ENCODE measurements around the gene DUSP2.

The DUSP2 gene

GRCh38 chr2:96131813-96132745, 13.2 kb downstream of the DUSP2 start:
- Mint-ChIP-seq H3K36me3 (ENCODE audit: low read depth) (no peaks in the 10 kb centered on the region), H3K27ac (no peak overlapping the region), H3K9me3 (no peaks in the 10 kb centered on the region), H3K4me1 (no peaks in the 10 kb centered on the region), H3K27me3 (ENCODE audit: low read depth, poor library complexity) (peaks cover 59% of the 10 kb centered on the region), H3K4me3 (no peak overlapping the region)
- DNase-seq: no peak
- no peak for TF ChIP-seq CTCF (IDR thresholded peaks at IDR 0.05)

- Mint-ChIP-seq H3K9me3 (no peaks in the 10 kb centered on the region), H3K36me3 (ENCODE audit: low read depth) (no peaks in the 10 kb centered on the region), H3K4me3 (no peak overlapping the region), H3K4me1 (no peaks in the 10 kb centered on the region), H3K27me3 (ENCODE audit: low read depth, poor library complexity) (peaks cover 61% of the 10 kb centered on the region), H3K27ac (no peak overlapping the region)
- no peak for TF ChIP-seq CTCF (IDR thresholded peaks at IDR 0.05)
- no peak for DNase-seq
These were observed 14.0 kb downstream of the DUSP2 start for GRCh38 chr2:96131152-96131812.

GRCh38 chr2:96130483-96130882, 14.8 kb downstream of the DUSP2 start:
- DNase-seq: no peak
- TF ChIP-seq CTCF (IDR thresholded peaks at IDR 0.05): no peak
- peaks cover 67% of the 10 kb centered on the region for H3K27me3 Mint-ChIP-seq (ENCODE audit: low read depth, poor library complexity)
- H3K4me3 Mint-ChIP-seq: no peak overlapping the region
- no peak overlapping the region for H3K27ac Mint-ChIP-seq
- no peaks in the 10 kb centered on the region for H3K9me3 Mint-ChIP-seq
- no peaks in the 10 kb centered on the region for H3K4me1 Mint-ChIP-seq
- H3K36me3 Mint-ChIP-seq (ENCODE audit: low read depth): no peaks in the 10 kb centered on the region

- TF ChIP-seq CTCF (IDR thresholded peaks at IDR 0.05): no peak
- H3K27me3 Mint-ChIP-seq (ENCODE audit: low read depth, poor library complexity): peaks cover 67% of the 10 kb centered on the region
- H3K9me3 Mint-ChIP-seq: no peaks in the 10 kb centered on the region
- no peak overlapping the region for H3K4me3 Mint-ChIP-seq
- DNase-seq: no peak
- no peak overlapping the region for H3K27ac Mint-ChIP-seq
- H3K36me3 Mint-ChIP-seq (ENCODE audit: low read depth): no peaks in the 10 kb centered on the region
- no peaks in the 10 kb centered on the region for H3K4me1 Mint-ChIP-seq
These were observed 15.6 kb downstream of the DUSP2 start for GRCh38 chr2:96129528-96130120.

- no peak for DNase-seq
- no peak overlapping the region for H3K27ac Mint-ChIP-seq
- H3K9me3 Mint-ChIP-seq: no peaks in the 10 kb centered on the region
- H3K27me3 Mint-ChIP-seq (ENCODE audit: low read depth, poor library complexity): peaks cover 61% of the 10 kb centered on the region
- H3K36me3 Mint-ChIP-seq (ENCODE audit: low read depth): no peaks in the 10 kb centered on the region
- H3K4me1 Mint-ChIP-seq: no peaks in the 10 kb centered on the region
- no peak overlapping the region for H3K4me3 Mint-ChIP-seq
- TF ChIP-seq CTCF (IDR thresholded peaks at IDR 0.05): no peak
These were observed 16.8 kb downstream of the DUSP2 start for GRCh38 chr2:96128456-96128855.

Measured in nephron progenitor cell (in vitro differentiated cells).